HG02884 (cell line): Measurements from ENCODE around the gene SMIM33.
"Not testable (repeated sequence)": the region's sequence is repeated elsewhere in the genome, so short reads cannot be mapped to it uniquely, and the experiment has no call there.

Experiments used
- ATAC-seq: cut with Tn5 transposase; IDR thresholded peaks from one replicate; pipeline ENCODE4 v1.9.1; 2021; ENCODE audit warnings: mild to moderate bottlenecking, moderate library complexity; ENCODE audit not compliant: unreplicated experiment

The SMIM33 gene

DNA sequence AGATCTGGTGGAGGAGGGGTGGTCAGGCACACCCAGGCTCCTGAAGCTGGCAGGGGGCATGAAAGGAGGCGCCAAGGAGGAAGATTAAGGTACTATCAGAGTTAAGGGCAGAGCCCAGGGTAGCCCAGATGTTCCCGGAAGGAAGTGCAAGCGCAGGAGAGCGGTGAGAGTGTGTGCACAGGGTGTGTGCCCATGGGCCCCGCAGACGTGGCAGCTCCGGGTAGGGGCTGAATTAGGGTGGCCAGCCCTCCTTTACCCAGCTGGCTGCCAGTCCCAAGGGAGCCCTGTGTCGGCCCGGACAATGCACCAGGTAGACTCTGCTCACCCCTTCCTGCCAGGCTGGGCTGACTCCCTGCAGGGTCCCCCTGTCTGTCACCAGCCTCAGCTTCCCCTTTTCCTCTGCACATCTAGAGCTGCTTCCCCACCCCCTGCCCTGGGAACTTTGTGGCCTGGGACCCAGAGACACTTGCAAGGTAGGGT is at the start of gene SMIM33:
Gene SMIM33 (plus strand): TSS at position 184 of the 480 bp plus-strand sequence. CDS start 118 bp downstream, at position 302.
- no peak for ATAC-seq

- ATAC-seq, result no peak
These were observed 48.4 kb upstream of the SMIM33 start for GRCh38 chr5:139422307-139422893.

DNA sequence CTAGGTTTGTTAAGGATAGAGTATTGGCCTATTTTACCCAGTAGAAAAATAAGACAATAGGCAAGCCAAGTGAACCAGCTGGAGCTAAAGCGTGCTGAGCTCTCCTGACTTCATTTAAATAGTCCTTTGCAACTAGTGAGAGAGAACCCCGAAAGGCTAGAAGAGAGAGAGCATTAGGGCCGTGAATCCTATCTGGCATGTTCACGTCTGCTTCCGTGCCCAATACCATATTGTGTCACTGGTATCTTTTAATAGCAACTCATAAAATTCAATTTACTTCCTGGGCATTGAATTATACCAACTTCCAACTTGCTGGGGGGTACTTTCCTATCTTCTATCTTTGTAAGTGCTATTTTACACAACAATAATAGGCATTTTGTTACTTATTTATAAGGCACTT is 45.3 kb upstream of the SMIM33 start:
- ATAC-seq, result no peak

GRCh38 chr5:139426203-139426885 is 44.5 kb upstream of the SMIM33 start:
- no peak for ATAC-seq

GRCh38 chr5:139430015-139430414 is 40.8 kb upstream of the SMIM33 start:
- ATAC-seq, result no peak

- ATAC-seq, result no peak
These were observed 39.1 kb upstream of the SMIM33 start for GRCh38 chr5:139431706-139432105.

- ATAC-seq, result no peak
These were observed 35.1 kb upstream of the SMIM33 start for GRCh38 chr5:139435676-139436075.

DNA sequence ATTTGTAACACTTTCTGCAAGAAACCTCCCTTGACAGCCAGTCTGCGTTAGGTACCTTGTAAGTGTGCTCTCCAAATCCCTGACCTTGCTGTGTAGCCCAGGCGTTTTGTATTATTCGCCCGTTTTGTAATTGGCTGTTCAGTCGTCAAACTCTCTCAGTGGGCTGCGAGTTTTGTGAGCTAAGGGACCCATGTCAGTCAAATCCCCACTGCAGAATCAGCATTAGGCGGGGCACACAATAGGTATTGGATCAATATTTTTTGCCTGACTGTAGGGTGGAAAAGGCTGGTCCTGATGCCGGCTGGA is 32.1 kb upstream of the SMIM33 start:
- ATAC-seq, result no peak

DNA sequence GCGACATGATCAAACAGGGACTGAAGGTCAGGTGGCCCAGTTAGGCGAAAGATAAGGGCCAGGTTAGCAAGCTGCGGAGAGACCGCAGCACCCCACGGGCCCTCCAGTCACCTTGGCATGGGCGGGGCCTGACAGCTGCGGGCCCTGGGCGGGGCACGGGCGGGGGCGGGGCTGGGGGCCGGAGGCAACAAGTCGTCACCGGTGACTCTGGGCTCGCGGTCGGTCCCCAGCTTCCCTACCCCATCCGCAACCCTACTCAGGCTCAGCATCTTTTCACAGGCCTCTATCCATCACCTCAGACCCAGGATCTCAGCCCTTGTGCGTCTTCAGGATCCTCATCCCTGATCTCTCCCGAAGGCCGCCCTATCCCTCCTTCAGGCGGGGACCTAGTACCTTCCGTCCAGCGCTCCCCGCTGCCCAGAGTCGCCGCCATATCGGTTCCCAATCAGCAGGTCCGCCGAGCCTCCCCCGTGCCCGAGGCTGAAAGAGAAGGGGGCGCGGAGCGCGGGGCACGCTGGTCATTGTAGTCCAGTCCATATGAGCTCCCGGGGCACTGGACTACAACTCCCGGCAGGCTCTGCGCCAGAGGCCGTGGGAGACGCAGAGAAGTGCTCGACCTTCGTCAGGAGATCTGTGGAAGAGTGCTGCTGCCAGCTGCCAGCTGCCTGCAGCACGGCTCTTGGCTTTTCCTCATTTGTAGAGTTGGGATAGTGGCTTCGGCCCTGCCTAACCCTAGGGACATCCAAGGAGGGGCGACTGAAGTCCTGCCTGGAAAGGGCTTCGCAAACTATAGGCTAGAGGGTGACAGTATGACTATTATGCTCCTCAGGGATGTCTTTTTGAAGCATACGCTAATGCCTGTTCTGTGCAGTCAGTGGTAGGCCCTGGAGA is 31.5 kb upstream of the SMIM33 start, which contains the start of gene DNAJC18:
Gene DNAJC18 (minus strand): TSS at position 513 of the 891 bp plus-strand sequence. CDS start 80 bp downstream, at position 433.
- ATAC-seq, result peak; percentile 89

GRCh38 chr5:139440416-139440815 is 30.4 kb upstream of the SMIM33 start:
- not testable (repeated sequence) for ATAC-seq

DNA sequence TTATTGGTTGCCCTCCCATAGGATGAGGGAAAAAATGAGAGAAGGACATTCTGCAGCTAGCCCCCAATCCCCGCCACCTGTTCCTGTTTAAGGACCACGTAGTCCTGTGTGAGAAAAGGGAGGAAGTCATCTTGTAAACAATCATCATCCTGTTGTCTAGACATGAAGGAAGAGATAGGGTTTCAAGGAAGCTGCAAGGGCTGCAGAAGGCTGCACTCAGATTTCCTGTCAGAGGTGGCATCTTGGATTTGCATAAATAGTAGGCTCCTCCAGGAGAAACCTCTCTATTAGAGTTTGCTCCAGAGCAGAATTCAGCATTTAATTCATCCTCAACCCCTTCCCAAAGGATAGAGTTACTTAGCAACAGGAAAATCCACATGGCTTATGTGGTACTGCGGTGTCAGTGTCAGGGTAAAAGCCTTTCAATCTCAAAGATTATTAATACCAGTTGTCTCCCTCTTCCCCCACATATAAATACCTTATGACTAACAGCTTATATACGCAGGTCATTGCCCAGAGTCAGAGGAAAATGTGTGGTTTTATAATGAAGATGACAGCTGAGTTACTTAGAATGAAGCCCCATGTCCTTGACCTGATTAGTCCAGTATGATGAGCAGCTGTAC is 26.9 kb upstream of the SMIM33 start:
- no peak for ATAC-seq

GRCh38 chr5:139445325-139446170 is 25.3 kb upstream of the SMIM33 start:
- ATAC-seq, result no peak

DNA sequence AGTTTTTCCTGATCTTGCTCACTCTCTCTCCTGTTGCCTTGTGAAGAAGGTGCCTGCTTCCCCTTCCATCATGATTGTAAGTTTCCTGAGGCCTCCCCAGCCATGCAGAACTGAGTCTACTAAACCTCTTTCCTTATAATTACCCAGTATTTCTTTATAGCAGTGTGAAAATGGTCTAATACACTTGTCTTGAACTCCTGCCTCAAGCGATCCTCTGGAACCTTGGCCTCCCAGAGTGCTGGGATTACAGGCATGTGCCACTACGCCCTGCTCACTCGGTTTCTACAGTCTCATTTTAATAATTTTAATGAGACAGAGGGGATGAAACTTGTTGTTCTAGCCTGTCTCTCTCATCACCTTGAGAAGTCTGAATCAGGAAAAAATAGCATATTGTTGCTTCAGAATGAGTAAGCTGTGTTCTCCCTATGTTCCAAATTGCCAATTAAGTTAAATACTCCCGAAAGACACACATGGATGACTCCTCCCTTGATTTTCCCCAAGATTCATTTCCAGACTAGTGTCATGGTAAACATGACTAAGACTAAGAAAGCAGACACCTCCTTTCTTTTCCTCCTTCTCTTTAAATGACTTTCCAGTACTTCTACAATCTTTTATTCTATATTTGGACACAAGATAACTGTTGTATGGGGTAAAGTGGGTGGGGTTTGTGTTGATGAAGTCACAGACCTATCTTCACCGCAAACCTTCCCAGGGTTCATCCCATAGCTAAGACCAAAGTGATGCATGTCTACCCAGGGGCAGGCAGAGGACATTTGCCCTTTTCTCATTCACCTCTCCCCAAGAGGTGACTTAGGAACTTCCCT is 23.6 kb upstream of the SMIM33 start:
- ATAC-seq, result peak; percentile 81

DNA sequence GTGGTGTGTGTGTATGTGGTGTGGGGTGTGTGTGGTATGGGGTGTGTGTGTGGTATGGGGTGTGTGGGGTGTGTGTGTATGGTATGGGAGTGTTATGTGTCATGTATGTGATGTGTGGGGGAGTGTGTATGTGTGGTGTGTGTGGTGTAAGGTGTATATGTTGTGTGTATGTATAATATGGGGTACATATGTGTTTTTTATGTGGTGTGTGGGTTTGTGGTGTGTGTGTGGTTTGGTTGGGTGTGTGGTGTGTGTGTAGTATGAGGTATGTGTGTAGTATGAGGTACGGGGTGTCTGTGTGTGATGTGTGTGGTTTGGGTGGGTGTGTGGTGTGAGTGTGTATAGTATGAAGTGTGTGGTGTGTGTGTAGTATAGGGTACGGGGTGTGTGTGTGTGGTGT is 19.6 kb upstream of the SMIM33 start:
- no peak for ATAC-seq

DNA sequence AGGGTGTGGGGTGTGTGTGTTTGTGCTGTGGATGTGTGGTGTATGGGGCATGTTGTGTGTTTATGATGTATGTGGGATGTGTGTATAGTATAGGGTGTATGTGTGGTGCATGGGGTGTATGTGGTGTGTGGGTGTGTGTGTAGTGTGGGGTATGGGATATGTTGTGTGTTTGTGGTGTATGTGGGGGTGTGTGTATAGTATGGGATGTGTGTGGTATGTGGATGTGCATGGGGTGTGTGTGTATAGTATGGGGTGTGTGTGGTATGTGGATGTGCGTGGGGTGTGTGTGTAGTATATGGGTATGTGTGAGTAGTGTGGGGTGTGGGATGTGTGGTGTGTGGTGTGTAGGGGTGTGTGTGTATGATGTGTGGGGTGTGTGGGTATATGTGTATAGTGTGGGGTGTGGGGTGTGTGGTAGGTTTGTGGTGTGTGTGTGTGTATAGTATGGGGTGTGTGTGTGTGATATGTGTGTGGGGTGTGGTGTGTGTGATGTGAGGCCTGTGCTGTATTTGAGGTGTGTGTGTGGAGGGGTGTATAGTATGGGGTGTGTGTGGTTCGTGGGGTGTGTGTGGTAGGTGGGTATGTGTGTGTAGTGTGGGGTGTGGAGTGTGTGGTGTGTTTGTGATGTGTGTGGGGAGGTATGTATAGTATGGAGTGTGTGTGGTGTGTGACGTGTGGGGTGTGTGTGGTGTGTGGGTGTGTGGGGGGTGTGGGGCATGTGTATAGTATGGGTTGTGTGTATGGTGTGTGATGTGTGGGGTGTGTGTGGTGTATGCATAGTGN is 18.7 kb upstream of the SMIM33 start:
- no peak for ATAC-seq

GRCh38 chr5:139453683-139454567 is 16.9 kb upstream of the SMIM33 start:
- ATAC-seq, result no peak

- ATAC-seq, result no peak
These were observed 16.1 kb upstream of the SMIM33 start for GRCh38 chr5:139454568-139455290.
